NCI-H69 (cell line): ENCODE results near the gene TRIM63.

Source experiments
- DNase-seq: peaks from one replicate; lab custom pipeline; 2025; lab: John Stamatoyannopoulos, UW

The TRIM63 gene

GRCh38 chr1:26016953-26017545 is 50.4 kb downstream of the TRIM63 start:
- no peak for DNase-seq

GRCh38 chr1:26016258-26016952 is 51.0 kb downstream of the TRIM63 start:
- DNase-seq: peak; percentile 71

GRCh38 chr1:26015358-26015757 is 52.1 kb downstream of the TRIM63 start:
- no peak for DNase-seq

GRCh38 chr1:26014179-26014578 is 53.3 kb downstream of the TRIM63 start:
- DNase-seq: no peak

GRCh38 chr1:26012864-26013263 is 54.6 kb downstream of the TRIM63 start:
- DNase-seq: peak; percentile 88

DNA sequence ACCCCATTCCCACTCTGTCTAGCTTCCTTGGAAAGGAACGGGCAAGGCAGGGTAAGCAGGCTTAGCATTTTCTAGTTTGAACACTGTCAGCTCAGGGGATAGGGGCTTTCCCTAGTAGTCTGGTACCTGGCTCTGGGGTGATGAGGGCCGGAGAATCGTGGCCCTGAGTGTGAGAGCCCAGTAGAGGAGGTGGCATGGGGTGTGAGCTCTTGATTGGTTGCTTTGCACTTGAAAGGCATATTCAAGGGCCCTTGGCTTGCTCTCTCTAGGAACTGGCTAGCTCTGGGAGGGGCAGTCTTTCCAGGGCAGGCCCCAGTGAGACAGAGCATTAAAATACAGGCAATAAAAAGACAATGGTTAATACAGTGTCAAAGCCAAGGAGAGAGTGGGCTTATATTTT is 56.6 kb downstream of the TRIM63 start:
- no peak for DNase-seq

- peak; percentile 56 for DNase-seq
Observed at GRCh38 chr1:26009796-26010447, 57.5 kb downstream of the TRIM63 start.

- no peak for DNase-seq
Observed at GRCh38 chr1:26006710-26007109, 60.7 kb downstream of the TRIM63 start.

DNA sequence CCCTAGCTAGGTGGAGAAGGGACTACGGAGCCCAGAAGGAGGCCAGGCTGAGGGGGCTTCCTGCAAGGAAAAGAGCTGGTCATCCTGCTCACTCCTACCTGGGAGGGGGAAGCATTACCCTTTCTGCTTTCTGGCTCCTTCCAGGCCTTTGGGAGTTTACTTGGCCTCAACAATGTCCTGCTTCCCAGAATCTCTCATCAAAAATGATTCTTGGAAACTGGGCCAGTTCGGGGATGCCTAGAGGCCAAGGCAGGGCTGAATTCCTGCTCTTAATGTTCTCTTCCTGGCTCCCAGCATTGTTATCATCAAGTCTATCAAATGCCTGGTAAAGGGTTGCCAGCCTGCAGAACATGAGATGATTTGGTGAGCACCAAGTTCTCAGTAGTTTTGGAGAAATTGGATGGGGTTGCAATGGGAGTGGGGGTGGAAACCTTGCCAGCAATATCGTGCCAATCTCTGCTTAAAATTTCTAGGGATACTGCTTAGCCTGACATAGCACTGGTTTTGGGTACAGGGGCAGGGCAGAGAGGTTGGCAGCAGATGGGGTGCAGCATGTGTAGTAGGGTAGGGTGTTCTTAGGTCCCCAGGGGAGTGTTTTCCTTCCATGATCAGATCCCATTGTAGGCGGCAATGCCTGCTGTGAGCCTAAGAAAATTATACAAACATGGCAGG is 61.9 kb downstream of the TRIM63 start:
- DNase-seq: peak; percentile 27

- DNase-seq: no peak
Observed at GRCh38 chr1:26003756-26004155, 63.7 kb downstream of the TRIM63 start.

DNA sequence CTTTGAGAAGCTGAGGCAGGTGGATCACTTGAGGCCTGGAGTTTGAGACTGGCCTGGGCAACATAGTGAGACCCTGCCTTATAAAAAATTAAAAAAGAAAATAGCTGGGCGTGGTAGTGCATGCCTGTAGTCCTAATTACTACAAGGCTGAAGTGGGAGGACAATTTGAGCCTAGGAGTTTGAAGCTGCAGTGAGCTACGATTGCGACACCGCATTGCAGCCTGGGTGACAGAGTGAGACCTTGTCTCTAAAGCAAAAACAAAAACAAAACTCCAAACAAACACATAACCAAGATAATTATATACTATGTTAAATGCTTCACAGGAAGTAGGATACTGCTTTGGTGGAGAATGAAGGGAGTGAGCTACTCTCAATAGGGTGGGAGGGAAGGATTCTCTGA is 64.2 kb downstream of the TRIM63 start:
- DNase-seq: no peak
